ENCODE data around the gene JAK3. TPM values are rescaled to one million over a fixed set of nuclear protein-coding genes. Genes with fewer than 3 reads are reported as not detected.
A peak's percentile ranks its signal among the peaks of the same experiment; 100 is the strongest.

Gene JAK3
- total and polyA plus RNA-seq, 2 of the 13 experiments (the other 11 are each of a cell fraction or from before 2014, with no cell fraction given), result 3.4 to 18.6 TPM

DNA sequence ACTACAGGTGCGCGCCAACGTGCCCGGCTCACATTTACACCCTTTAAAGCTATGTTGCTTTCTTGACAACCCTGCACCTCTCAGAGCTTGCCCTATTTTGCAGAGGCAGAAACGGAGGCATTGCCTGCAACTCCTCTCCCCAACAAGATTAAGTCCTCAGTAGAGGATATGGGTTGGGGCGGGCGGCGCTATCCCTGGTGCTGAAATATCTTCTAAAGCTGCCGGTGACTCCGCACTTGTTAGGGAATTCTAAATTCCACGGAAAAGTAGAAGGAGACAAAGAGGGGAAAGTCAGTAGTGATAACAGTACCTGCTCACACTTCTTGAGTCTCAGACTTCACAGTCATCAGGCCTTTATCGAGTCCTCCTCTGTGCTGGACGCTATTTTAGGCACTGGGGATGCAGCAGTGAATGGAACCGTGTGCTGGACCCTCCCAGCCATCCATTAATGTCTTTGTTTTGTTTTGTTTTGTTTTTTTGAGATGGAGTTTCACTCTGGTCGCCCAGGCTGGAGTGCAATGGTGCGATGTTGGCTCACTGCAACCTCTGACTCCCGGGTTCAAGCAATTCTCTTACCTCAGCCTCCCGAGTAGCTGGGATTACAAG is 41.9 kb upstream of the JAK3 start (continued):
- TF ChIP-seq HDAC2 (CRISPR knock-in tag; IDR thresholded peaks at IDR 0.05), result peak; percentile 72
- TF ChIP-seq GATAD2A (CRISPR knock-in tag; IDR thresholded peaks at IDR 0.05), result 0 out of 2 replicates have a peak, but pooled peaks have one; percentile 22
- TF ChIP-seq, protein P1, sequence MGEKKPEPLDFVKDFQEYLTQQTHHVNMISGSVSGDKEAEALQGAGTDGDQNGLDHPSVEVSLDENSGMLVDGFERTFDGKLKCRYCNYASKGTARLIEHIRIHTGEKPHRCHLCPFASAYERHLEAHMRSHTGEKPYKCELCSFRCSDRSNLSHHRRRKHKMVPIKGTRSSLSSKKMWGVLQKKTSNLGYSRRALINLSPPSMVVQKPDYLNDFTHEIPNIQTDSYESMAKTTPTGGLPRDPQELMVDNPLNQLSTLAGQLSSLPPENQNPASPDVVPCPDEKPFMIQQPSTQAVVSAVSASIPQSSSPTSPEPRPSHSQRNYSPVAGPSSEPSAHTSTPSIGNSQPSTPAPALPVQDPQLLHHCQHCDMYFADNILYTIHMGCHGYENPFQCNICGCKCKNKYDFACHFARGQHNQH (CRISPR knock-in tag; IDR thresholded peaks at IDR 0.05), result peak; percentile 25; the same call in 1 of the 2 replicates
- TF ChIP-seq TBX2 (CRISPR knock-in tag; IDR thresholded peaks at IDR 0.05; ENCODE audit: borderline replicate concordance), result peak; percentile 47; the same call in 1 of the 2 replicates
- peak; percentile 90 for TF ChIP-seq NKX3-1 (CRISPR knock-in tag; IDR thresholded peaks at IDR 0.05)
- TF ChIP-seq ARNT2 (CRISPR knock-in tag; IDR thresholded peaks at IDR 0.05; ENCODE audit: low read depth), result 0 out of 2 replicates have a peak, but pooled peaks have one; percentile 32
- TF ChIP-seq FOSL1 (CRISPR knock-in tag; IDR thresholded peaks at IDR 0.05; ENCODE audit: borderline replicate concordance), result no peak
- TF ChIP-seq REXO4 (CRISPR knock-in tag; IDR thresholded peaks at IDR 0.05; ENCODE audit: borderline replicate concordance), result no peak
- TF ChIP-seq ZNF792 (CRISPR knock-in tag; IDR thresholded peaks at IDR 0.05), result peak; percentile 72; the same call in 1 of the 2 replicates
- TF ChIP-seq ZNF124 (CRISPR knock-in tag; IDR thresholded peaks at IDR 0.05), result 0 out of 2 replicates have a peak, but pooled peaks have one; percentile 59
- TF ChIP-seq ZSCAN20 (CRISPR knock-in tag; IDR thresholded peaks at IDR 0.05; ENCODE audit: borderline replicate concordance), result peak; percentile 77; the same call in 1 of the 2 replicates
- no peak for TF ChIP-seq HMG20B (CRISPR knock-in tag; conservative IDR thresholded peaks at IDR 0.05)
- TF ChIP-seq, protein P2, sequence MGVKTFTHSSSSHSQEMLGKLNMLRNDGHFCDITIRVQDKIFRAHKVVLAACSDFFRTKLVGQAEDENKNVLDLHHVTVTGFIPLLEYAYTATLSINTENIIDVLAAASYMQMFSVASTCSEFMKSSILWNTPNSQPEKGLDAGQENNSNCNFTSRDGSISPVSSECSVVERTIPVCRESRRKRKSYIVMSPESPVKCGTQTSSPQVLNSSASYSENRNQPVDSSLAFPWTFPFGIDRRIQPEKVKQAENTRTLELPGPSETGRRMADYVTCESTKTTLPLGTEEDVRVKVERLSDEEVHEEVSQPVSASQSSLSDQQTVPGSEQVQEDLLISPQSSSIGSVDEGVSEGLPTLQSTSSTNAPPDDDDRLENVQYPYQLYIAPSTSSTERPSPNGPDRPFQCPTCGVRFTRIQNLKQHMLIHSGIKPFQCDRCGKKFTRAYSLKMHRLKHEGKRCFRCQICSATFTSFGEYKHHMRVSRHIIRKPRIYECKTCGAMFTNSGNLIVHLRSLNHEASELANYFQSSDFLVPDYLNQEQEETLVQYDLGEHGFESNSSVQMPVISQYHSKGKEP (CRISPR knock-in tag; IDR thresholded peaks at IDR 0.05), result peak; percentile 74; the same call in 1 of the 2 replicates
- TF ChIP-seq, protein P3, sequence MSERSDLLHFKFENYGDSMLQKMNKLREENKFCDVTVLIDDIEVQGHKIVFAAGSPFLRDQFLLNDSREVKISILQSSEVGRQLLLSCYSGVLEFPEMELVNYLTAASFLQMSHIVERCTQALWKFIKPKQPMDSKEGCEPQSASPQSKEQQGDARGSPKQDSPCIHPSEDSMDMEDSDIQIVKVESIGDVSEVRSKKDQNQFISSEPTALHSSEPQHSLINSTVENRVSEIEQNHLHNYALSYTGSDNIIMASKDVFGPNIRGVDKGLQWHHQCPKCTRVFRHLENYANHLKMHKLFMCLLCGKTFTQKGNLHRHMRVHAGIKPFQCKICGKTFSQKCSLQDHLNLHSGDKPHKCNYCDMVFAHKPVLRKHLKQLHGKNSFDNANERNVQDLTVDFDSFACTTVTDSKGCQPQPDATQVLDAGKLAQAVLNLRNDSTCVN (CRISPR knock-in tag; IDR thresholded peaks at IDR 0.05; ENCODE audit: borderline replicate concordance), result 0 out of 2 replicates have a peak, but pooled peaks have one; percentile 48
- TF ChIP-seq HOXA5 (CRISPR knock-in tag; IDR thresholded peaks at IDR 0.05), result peak; percentile 69
- TF ChIP-seq ZBTB7B (CRISPR knock-in tag; IDR thresholded peaks at IDR 0.05), result no peak
- TF ChIP-seq SATB2 (CRISPR knock-in tag; IDR thresholded peaks at IDR 0.05), result no peak
- TF ChIP-seq ZNF160 (CRISPR knock-in tag; IDR thresholded peaks at IDR 0.05), result 0 out of 2 replicates have a peak, but pooled peaks have one; percentile 44
- peak; percentile 95 for TF ChIP-seq ZSCAN9 (CRISPR knock-in tag; IDR thresholded peaks at IDR 0.05; ENCODE audit: borderline replicate concordance)
- 0 out of 2 replicates have a peak, but pooled peaks have one; percentile 61 for TF ChIP-seq ZNF607 (CRISPR knock-in tag; IDR thresholded peaks at IDR 0.05; ENCODE audit: borderline replicate concordance)
- no peak for TF ChIP-seq ZNF660 (CRISPR knock-in tag; IDR thresholded peaks at IDR 0.05; ENCODE audit: borderline replicate concordance, low read depth)
- no peak for TF ChIP-seq MAFK (conservative IDR thresholded peaks at IDR 0.05 in 1 of 2, IDR thresholded peaks at IDR 0.05 in 1 of 2; ENCODE audit: low read length in 2 of 2)
- peak; percentile 97; the same call in 1 of the 2 replicates for TF ChIP-seq WIZ (CRISPR knock-in tag; IDR thresholded peaks at IDR 0.05)
- TF ChIP-seq ZSCAN31 (CRISPR knock-in tag; IDR thresholded peaks at IDR 0.05; ENCODE audit: low read depth), result 0 out of 2 replicates have a peak, but pooled peaks have one; percentile 39
- TF ChIP-seq, protein P4, sequence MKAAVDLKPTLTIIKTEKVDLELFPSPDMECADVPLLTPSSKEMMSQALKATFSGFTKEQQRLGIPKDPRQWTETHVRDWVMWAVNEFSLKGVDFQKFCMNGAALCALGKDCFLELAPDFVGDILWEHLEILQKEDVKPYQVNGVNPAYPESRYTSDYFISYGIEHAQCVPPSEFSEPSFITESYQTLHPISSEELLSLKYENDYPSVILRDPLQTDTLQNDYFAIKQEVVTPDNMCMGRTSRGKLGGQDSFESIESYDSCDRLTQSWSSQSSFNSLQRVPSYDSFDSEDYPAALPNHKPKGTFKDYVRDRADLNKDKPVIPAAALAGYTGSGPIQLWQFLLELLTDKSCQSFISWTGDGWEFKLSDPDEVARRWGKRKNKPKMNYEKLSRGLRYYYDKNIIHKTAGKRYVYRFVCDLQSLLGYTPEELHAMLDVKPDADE (CRISPR knock-in tag; IDR thresholded peaks at IDR 0.05), result no peak
- TF ChIP-seq ZNF605 (CRISPR knock-in tag; IDR thresholded peaks at IDR 0.05), result peak; percentile 63; the same call in 1 of the 2 replicates
- 0 out of 2 replicates have a peak, but pooled peaks have one; percentile 47 for TF ChIP-seq MIXL1 (CRISPR knock-in tag; IDR thresholded peaks at IDR 0.05)
